GM23338 (cell line): Measurements from ENCODE around the gene CNTN5.

ENCODE experiments used
- CREB1 ChIP-seq: fragments of 250-450 bp; sonication (Bioruptor Pico); IDR thresholded peaks from 2 replicates; pipeline ENCODE4 v1.5.0; 2020; ENCODE audit warnings: low read depth, mild to moderate bottlenecking, moderate library complexity
- CTCF ChIP-seq, 2 experiments: fragments of 200-600 bp in 1 of 2; sonication (generic) in 1 of 2; conservative IDR thresholded peaks; 2 replicates each; pipeline versions ENCODE4 v1.5.1 to v1.6.1; 2016 to 2017; ENCODE audit warnings: antibody characterized with exemption in 2 of 2, low read depth in 2 of 2, mild to moderate bottlenecking in 2 of 2, moderate library complexity in 1 of 2
- EZH2 ChIP-seq: fragments of 200-600 bp; sonication (generic); IDR thresholded peaks from one replicate; pipeline ENCODE4 v1.8.0; 2017; ENCODE audit warnings: antibody characterized with exemption, mild to moderate bottlenecking, low read depth; ENCODE audit not compliant: unreplicated experiment
- EZH2phosphoT487 ChIP-seq: fragments of 200-600 bp; sonication (generic); IDR thresholded peaks from one replicate; pipeline ENCODE4 v1.8.1; 2018; ENCODE audit warnings: antibody characterized with exemption; ENCODE audit not compliant: unreplicated experiment
- POLR2AphosphoS5 ChIP-seq: IDR thresholded peaks from 2 replicates; pipeline ENCODE4 v1.6.1; 2016; ENCODE audit warnings: antibody characterized with exemption, low read depth
- REST ChIP-seq: IDR thresholded peaks from one replicate; pipeline ENCODE4 v1.6.1; 2018; ENCODE audit warnings: antibody characterized with exemption; ENCODE audit not compliant: unreplicated experiment
- ZNF114 ChIP-seq: fragments of 250-450 bp; sonication (Bioruptor Pico); IDR thresholded peaks from 2 replicates; pipeline ENCODE4 v1.5.0; 2020; ENCODE audit warnings: mild to moderate bottlenecking, moderate library complexity
- ZNF462 ChIP-seq: fragments of 250-450 bp; sonication (Bioruptor Pico); IDR thresholded peaks from 2 replicates; pipeline ENCODE4 v1.5.0; 2020; ENCODE audit warnings: mild to moderate bottlenecking, moderate library complexity

GRCh38 chr11:99818991-99819390, 798.2 kb downstream of the CNTN5 start:
- TF ChIP-seq CTCF (conservative IDR thresholded peaks at IDR 0.05; ENCODE audit: low read depth in 2 of 2): no peak
- no peak for TF ChIP-seq CREB1 (CRISPR knock-in tag)
- TF ChIP-seq POLR2AphosphoS5: no peak
- TF ChIP-seq REST: no peak
- no peak for TF ChIP-seq EZH2phosphoT487
- no peak for TF ChIP-seq ZNF114 (CRISPR knock-in tag)
- no peak for TF ChIP-seq EZH2
- no peak for TF ChIP-seq ZNF462 (CRISPR knock-in tag)
